GM23338 (cell line): ENCODE results near the gene KCNC4. TPM values are rescaled to one million over a fixed set of nuclear protein-coding genes. Genes with fewer than 3 reads are reported as not detected.

Experiments used
- ATAC-seq: fragments of 200-7000 bp; cut with Tn5 transposase; 3 replicates; pipeline ENCODE4 v1.9.1; 2020
- DNase-seq: peaks from one replicate; pipeline ENCODE4 v3.0.0-alpha.2; 2015; ENCODE audit warnings: low spot score
- H2AFZ ChIP-seq: fragments of 200-600 bp; sonication (generic); 2 replicates; pipeline ENCODE4 v1.8.0; 2016; ENCODE audit warnings: antibody characterized with exemption, mild to moderate bottlenecking, moderate library complexity
- H3F3A ChIP-seq: fragments of 200-600 bp; sonication (generic); replicated peaks from 2 replicates; pipeline ENCODE4 v1.8.0; 2017; ENCODE audit warnings: antibody characterized with exemption, mixed run types, low read depth
- H3K27ac ChIP-seq: fragments of 200-600 bp; sonication (generic); 2 replicates; pipeline ENCODE4 v1.6.1; 2016; ENCODE audit warnings: low read depth
- H3K27me3 ChIP-seq: fragments of 200-600 bp; sonication (generic); 2 replicates; pipeline ENCODE4 v1.8.0; 2016; ENCODE audit warnings: mild to moderate bottlenecking, mixed run types, moderate library complexity; ENCODE audit not compliant: insufficient read depth
- H3K36me3 ChIP-seq: fragments of 200-600 bp; sonication (generic); 2 replicates; pipeline ENCODE4 v1.8.0; 2016; ENCODE audit warnings: mild to moderate bottlenecking; ENCODE audit not compliant: insufficient read depth
- H3K4me1 ChIP-seq: fragments of 200-600 bp; sonication (generic); 2 replicates; pipeline ENCODE4 v1.8.0; 2016; ENCODE audit warnings: mild to moderate bottlenecking, moderate library complexity; ENCODE audit not compliant: insufficient read depth
- H3K4me2 ChIP-seq: fragments of 200-600 bp; sonication (generic); 2 replicates; pipeline ENCODE4 v1.7.1; 2017; ENCODE audit warnings: mixed run types
- H3K4me3 ChIP-seq: fragments of 200-600 bp; sonication (generic); 2 replicates; pipeline ENCODE4 v1.6.1; 2016; ENCODE audit warnings: mixed run types
- H3K79me2 ChIP-seq: fragments of 200-600 bp; sonication (generic); replicated peaks from 2 replicates; pipeline ENCODE4 v1.8.0; 2017; ENCODE audit warnings: mild to moderate bottlenecking; ENCODE audit not compliant: insufficient read depth
- H3K9me2 ChIP-seq: fragments of 200-600 bp; sonication (generic); 2 replicates; pipeline ENCODE4 v1.8.0; 2017; ENCODE audit not compliant: insufficient read depth
- H4K20me1 ChIP-seq: fragments of 200-600 bp; sonication (generic); replicated peaks from 2 replicates; pipeline ENCODE4 v1.8.0; 2017; ENCODE audit warnings: mild to moderate bottlenecking; ENCODE audit not compliant: insufficient read depth
- H3K27ac Mint-ChIP-seq: 2 replicates; pipeline ENCODE4 v1.8.0; 2020; ENCODE audit warnings: inconsistent platforms, mild to moderate bottlenecking, moderate library complexity, mixed read lengths
- H3K27me3 Mint-ChIP-seq: 3 replicates; pipeline ENCODE4 v1.8.0; 2022; ENCODE audit warnings: low read depth, mild to moderate bottlenecking, moderate library complexity, mixed read lengths, inconsistent platforms; ENCODE audit not compliant: insufficient read depth, poor library complexity
- H3K36me3 Mint-ChIP-seq: 3 replicates; pipeline ENCODE4 v1.8.0; 2021; ENCODE audit warnings: low read depth, mild to moderate bottlenecking, inconsistent platforms, moderate library complexity, mixed read lengths
- H3K4me1 Mint-ChIP-seq: 3 replicates; pipeline ENCODE4 v1.8.0; 2020; ENCODE audit warnings: mild to moderate bottlenecking, inconsistent platforms, mixed read lengths
- H3K4me3 Mint-ChIP-seq: 3 replicates; pipeline ENCODE4 v1.8.0; 2021; ENCODE audit warnings: moderate library complexity, mild to moderate bottlenecking, inconsistent platforms, mixed read lengths
- H3K9me3 Mint-ChIP-seq: 3 replicates; pipeline ENCODE4 v1.8.0; 2020; ENCODE audit warnings: moderate library complexity, mild to moderate bottlenecking, inconsistent platforms, mixed read lengths
- CREB1 ChIP-seq: fragments of 250-450 bp; sonication (Bioruptor Pico); IDR thresholded peaks from 2 replicates; pipeline ENCODE4 v1.5.0; 2020; ENCODE audit warnings: low read depth, mild to moderate bottlenecking, moderate library complexity
- CTCF ChIP-seq, 2 experiments: fragments of 200-600 bp in 1 of 2; sonication (generic) in 1 of 2; conservative IDR thresholded peaks; 2 replicates each; pipeline versions ENCODE4 v1.5.1 to v1.6.1; 2016 to 2017; ENCODE audit warnings: antibody characterized with exemption in 2 of 2, low read depth in 2 of 2, mild to moderate bottlenecking in 2 of 2, moderate library complexity in 1 of 2
- ETS1 ChIP-seq: IDR thresholded peaks from 2 replicates; pipeline ENCODE4 v1.6.1; 2016; ENCODE audit warnings: antibody characterized with exemption
- EZH2 ChIP-seq: fragments of 200-600 bp; sonication (generic); IDR thresholded peaks from one replicate; pipeline ENCODE4 v1.8.0; 2017; ENCODE audit warnings: antibody characterized with exemption, mild to moderate bottlenecking, low read depth; ENCODE audit not compliant: unreplicated experiment
- EZH2phosphoT487 ChIP-seq: fragments of 200-600 bp; sonication (generic); IDR thresholded peaks from one replicate; pipeline ENCODE4 v1.8.1; 2018; ENCODE audit warnings: antibody characterized with exemption; ENCODE audit not compliant: unreplicated experiment
- JUNB ChIP-seq: IDR thresholded peaks from one replicate; pipeline ENCODE4 v1.6.1; 2016; ENCODE audit warnings: antibody characterized with exemption; ENCODE audit not compliant: unreplicated experiment
- NANOG ChIP-seq: IDR thresholded peaks from 2 replicates; pipeline ENCODE4 v1.6.1; 2016; ENCODE audit warnings: antibody characterized with exemption, borderline replicate concordance
- POLR2AphosphoS5 ChIP-seq: IDR thresholded peaks from 2 replicates; pipeline ENCODE4 v1.6.1; 2016; ENCODE audit warnings: antibody characterized with exemption, low read depth
- REST ChIP-seq: IDR thresholded peaks from one replicate; pipeline ENCODE4 v1.6.1; 2018; ENCODE audit warnings: antibody characterized with exemption; ENCODE audit not compliant: unreplicated experiment
- STAT1 ChIP-seq: IDR thresholded peaks from one replicate; pipeline ENCODE4 v1.6.1; 2016; ENCODE audit warnings: antibody characterized with exemption; ENCODE audit not compliant: unreplicated experiment
- ZNF114 ChIP-seq: fragments of 250-450 bp; sonication (Bioruptor Pico); IDR thresholded peaks from 2 replicates; pipeline ENCODE4 v1.5.0; 2020; ENCODE audit warnings: mild to moderate bottlenecking, moderate library complexity
- ZNF331 ChIP-seq: fragments of 250-450 bp; sonication (Bioruptor Pico); IDR thresholded peaks from 2 replicates; pipeline ENCODE4 v1.5.0; 2020; ENCODE audit warnings: low read depth, mild to moderate bottlenecking, moderate library complexity
- polyA plus RNA-seq: library from polyadenylated mRNA; unstranded; fragments of >200 nt; fragmentation: Nextera tagmentation; extraction: Ambion mirVana; gene quantifications from 2 replicates; pipeline ENCODE4 v1.2.1, GENCODE V29; 2016
- total RNA-seq: library from RNA; depleted of rRNA; stranded (reverse); fragments of >200 nt; shearing (Covaris generic); gene quantifications from 2 replicates; pipeline ENCODE4 v1.2.3, GENCODE V29; 2014

The KCNC4 gene
- total and polyA plus RNA-seq, 2 experiments from 2014 or later: 3.5 to 10.7 TPM

DNA sequence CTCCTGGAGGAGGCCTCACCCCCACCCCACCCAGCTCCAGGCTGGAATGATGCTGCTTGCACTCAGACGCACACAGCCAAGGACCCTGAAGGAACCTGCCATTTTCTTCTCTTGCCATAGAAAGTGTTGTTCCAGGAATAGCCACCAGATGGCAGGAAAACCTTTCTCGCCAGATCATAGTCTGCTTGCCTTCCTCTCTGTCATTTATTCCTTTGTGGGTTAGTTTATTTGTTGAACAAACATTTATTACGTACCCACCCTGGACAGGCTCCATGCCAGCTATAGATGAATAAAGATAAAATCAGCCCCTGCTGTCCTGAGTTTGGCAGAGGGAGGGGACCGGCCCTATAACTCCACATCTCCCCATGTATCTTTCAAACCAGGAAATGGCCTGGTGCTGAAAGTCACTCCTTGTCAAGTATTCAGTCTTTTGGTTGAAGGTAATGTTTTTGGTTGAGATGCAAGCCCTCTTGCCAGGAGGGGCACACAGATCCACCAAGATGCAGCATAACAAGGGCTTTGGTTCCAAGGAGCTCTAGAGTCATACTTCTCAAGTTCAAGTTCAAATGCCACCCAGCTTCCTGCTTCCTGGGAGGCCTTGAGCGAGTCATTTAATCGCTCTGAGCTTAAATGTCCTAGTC lies 7.0 kb upstream of the KCNC4 start:
- no peak overlapping the region for H2AFZ ChIP-seq
- peaks cover 16% of the 10 kb centered on the region for H3K27me3 Mint-ChIP-seq

DNA sequence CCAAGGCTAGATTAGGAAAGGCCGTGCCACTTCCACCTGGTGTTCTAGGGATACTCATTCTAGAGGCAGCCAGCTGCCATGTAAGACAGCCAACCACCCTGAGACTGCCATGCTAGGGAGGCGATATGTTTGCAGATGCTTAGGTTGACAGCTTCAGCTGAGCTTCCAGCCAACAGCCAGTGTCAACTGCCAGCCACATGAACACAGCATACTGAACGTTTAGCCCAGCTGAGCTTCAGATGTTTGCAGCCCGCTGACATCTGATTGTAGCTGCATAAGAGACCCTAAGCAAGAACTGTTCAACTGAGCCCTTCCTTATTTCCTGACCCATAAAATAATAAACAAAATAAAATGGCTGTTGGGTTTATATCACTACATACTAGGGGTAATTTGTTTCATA lies 5.0 kb upstream of the KCNC4 start:
- no peak overlapping the region for H3K4me3 ChIP-seq
- no peak for TF ChIP-seq REST
- no peak for TF ChIP-seq STAT1
- no peak for TF ChIP-seq ZNF114 (CRISPR knock-in tag)
- TF ChIP-seq EZH2phosphoT487: no peak
- no peak for TF ChIP-seq JUNB
- TF ChIP-seq ETS1: no peak
- no peak for TF ChIP-seq CREB1 (CRISPR knock-in tag)
- TF ChIP-seq CTCF (conservative IDR thresholded peaks at IDR 0.05; ENCODE audit: low read depth in 2 of 2): no peak
- TF ChIP-seq ZNF331 (CRISPR knock-in tag): no peak
- TF ChIP-seq NANOG: no peak
- no peak for TF ChIP-seq POLR2AphosphoS5
- no peak for TF ChIP-seq EZH2

More for the DNA sequence above, 7.0 kb upstream of the KCNC4 start:
- Histone ChIP-seq H3K27ac (no peak overlapping the region), H3K4me1 (no peaks in the 10 kb centered on the region), H3K79me2 (no peaks in the 10 kb centered on the region), H3K9me2 (no peaks in the 10 kb centered on the region), H3K4me3 (no peak overlapping the region), H3K36me3 (no peaks in the 10 kb centered on the region), H4K20me1 (no peaks in the 10 kb centered on the region; the same call in 1 of the 2 replicates), H3K27me3 (peaks cover under 1% of the 10 kb centered on the region; the same call in 1 of the 2 replicates), H3K4me2 (no peak overlapping the region), H3F3A (no peaks in the 10 kb centered on the region; the same call in 1 of the 2 replicates)
- DNase-seq (peak; percentile 78), ATAC-seq (peak; percentile 44)
- TF ChIP-seq CTCF (conservative IDR thresholded peaks at IDR 0.05; ENCODE audit: low read depth in 2 of 2) (peak; percentile 83 to 90), POLR2AphosphoS5 (no peak)
- peaks cover 10% of the 10 kb centered on the region for H3K4me1 Mint-ChIP-seq
- no peak overlapping the region for H3K27ac Mint-ChIP-seq
- H3K36me3 Mint-ChIP-seq: no peaks in the 10 kb centered on the region
- H3K9me3 Mint-ChIP-seq: no peaks in the 10 kb centered on the region
- H3K4me3 Mint-ChIP-seq: no peak overlapping the region

More for the DNA sequence above, 5.0 kb upstream of the KCNC4 start:
- Histone ChIP-seq H3K27me3 (peaks cover 11% of the 10 kb centered on the region), H3K27ac (no peak overlapping the region), H4K20me1 (no peaks in the 10 kb centered on the region; the same call in 1 of the 2 replicates), H3K79me2 (no peaks in the 10 kb centered on the region), H3K9me2 (no peaks in the 10 kb centered on the region), H2AFZ (no peak overlapping the region), H3K4me2 (no peak overlapping the region), H3K4me1 (peaks cover 10% of the 10 kb centered on the region; the same call in 1 of the 2 replicates), H3F3A (peaks cover 13% of the 10 kb centered on the region; the same call in 1 of the 2 replicates), H3K36me3 (no peaks in the 10 kb centered on the region)
- H3K27ac Mint-ChIP-seq: no peak overlapping the region
- H3K36me3 Mint-ChIP-seq: no peaks in the 10 kb centered on the region; the same call in 2 of the 3 replicates
- ATAC-seq (no peak), DNase-seq (no peak)
- H3K4me1 Mint-ChIP-seq: peaks cover 25% of the 10 kb centered on the region
- no peak overlapping the region for H3K4me3 Mint-ChIP-seq
- H3K27me3 Mint-ChIP-seq: peaks cover 13% of the 10 kb centered on the region
- no peaks in the 10 kb centered on the region; the same call in 2 of the 3 replicates for H3K9me3 Mint-ChIP-seq
